Pancreas (tissue), 10 donors: ENCODE data around the gene KIAA1614. TPM values are rescaled to one million over a fixed set of nuclear protein-coding genes. Genes with fewer than 3 reads are reported as not detected.

Experiments used
- ATAC-seq, 4 donors: fragments of 200-7000 bp; cut with Tn5 transposase; one replicate each; pipeline versions ENCODE4 v1.8.0 to v1.9.1; 2020; ENCODE audit warnings: mild to moderate bottlenecking in 4 of 4, moderate library complexity in 4 of 4
- DNase-seq, 6 donors: peaks; one replicate each; pipeline ENCODE4 v3.0.0-alpha.2; 2020
- FAIRE-seq: peaks from 2 replicates; lab custom pipeline; 2012; peaks lifted over from hg19 to GRCh38; lab: Jason Lieb, UNC
- H3K27ac ChIP-seq, 4 donors: fragments of 200-600 bp; sonication (generic); 1 replicate in 3 of 4; 2 replicates in 1 of 4; pipeline versions ENCODE4 v1.5.0 to v1.8.0; 2020
- H3K27me3 ChIP-seq, 4 donors: fragments of 200-600 bp; one replicate each; pipeline ENCODE4 v1.8.0; 2021
- H3K36me3 ChIP-seq, 3 donors: fragments of 200-600 bp; sonication (generic) in 1 of 3; one replicate each; pipeline versions ENCODE4 v1.5.0 to v1.8.0; 2020 to 2021
- H3K4me1 ChIP-seq, 3 donors: fragments of 200-600 bp; one replicate each; pipeline ENCODE4 v1.8.0; 2021
- H3K4me3 ChIP-seq, 4 donors: fragments of 200-600 bp; sonication (generic) in 2 of 4; one replicate each; pipeline versions ENCODE4 v1.5.0 to v1.8.0; 2020 to 2021
- H3K9me3 ChIP-seq, 4 donors: fragments of 200-600 bp; one replicate each; pipeline ENCODE4 v1.8.0; 2021
- WGBS, 2 donors: extraction: QIAGEN DNeasy Blood & Tissue Kit; methylation state at CpG; one replicate each; pipeline ENCODE4 v1.1.7; 2013; 5-methylcytosine and 5-hydroxymethylcytosine counted together
- intact Hi-C, 3 donors: fragments of 100-400 bp; cut with DNase I; formaldehyde crosslinking; loops; one replicate each; pipeline versions ENCODE4 v1.11.1 to v1.14.2; 2022
- polyA plus RNA-seq, 2 donors: library from polyadenylated mRNA; stranded (reverse); fragments of 200-250 nt; gene quantifications; one replicate each; pipeline ENCODE4 v1.2.3, GENCODE V29; 2013
- total RNA-seq, 6 donors: library from RNA; stranded (reverse); fragmentation: NEBNext Ultra II Directional in 4 of 6; extraction: Animal tissue kit (Norgen Biotek cat#: 25700) in 4 of 6; gene quantifications; one replicate each; pipeline versions ENCODE4 v1.2.1 to v1.2.4, GENCODE V29; 2021 to 2023
- TF ChIP-seq, protein P1 (sequence below), 4 donors: fragments of 200-600 bp; sonication (generic) in 3 of 4; IDR thresholded peaks; one replicate each; pipeline versions ENCODE4 v1.5.0 to v1.8.0; 2021; ENCODE audit warnings: antibody characterized with exemption in 4 of 4
- donor health status: healthy with polysubstance abuse.
- donor health status: DM: no; HTN: no; CAD: no; lungs with moderate emphysema.
- donor health status: DM: no; HTN: no; CAD: no.
- donor health status: control.
- donor health status: control.
- donor health status: Bipolar disorder and iron deficiency.
- donor health status: DM: yes; HTN: yes; CAD: no.
- donor health status: DM: no; HTN: no; CAD: no.
- donor health status: DM: no; HTN: no; CAD: no.
- donor health status: DM: yes; HTN: yes; CAD: no.

Gene KIAA1614
- total and polyA plus RNA-seq, 8 donors, result 0.32 to 3.3 (median 1.5) TPM

DNA sequence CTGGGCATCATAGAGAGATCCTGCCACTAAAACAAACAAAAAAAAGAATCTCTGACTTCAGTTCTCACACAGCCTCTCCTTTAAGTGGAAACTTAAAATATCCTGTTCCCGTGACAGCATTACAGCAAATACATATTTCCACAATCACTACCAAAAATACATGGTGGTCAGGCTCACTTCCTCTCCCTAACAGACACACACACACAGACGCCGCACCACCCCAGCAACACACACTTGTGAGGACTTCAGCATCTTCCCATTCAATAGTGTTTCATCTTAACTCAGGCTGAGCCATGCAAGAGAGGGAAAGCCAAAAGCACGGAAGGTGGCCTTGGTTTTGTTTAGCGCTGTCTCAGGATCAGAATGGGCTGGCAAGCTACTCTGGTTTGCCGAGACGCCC is 21.9 kb downstream of the KIAA1614 start:
- DNase-seq, result no peak
- Histone ChIP-seq H3K4me1 (no peaks in the 10 kb centered on the region), H3K4me3 (no peak overlapping the region), H3K9me3 (no peaks in the 10 kb centered on the region), H3K36me3 (no peaks in the 10 kb centered on the region), H3K27me3 (no peaks in the 10 kb centered on the region), H3K27ac (no peak overlapping the region)
- WGBS, 2 donors, result 70 to 72% methylated on average over 7 of the region's 7 CpGs
- ATAC-seq, result peak in 1 of 4 donors; percentile 64
- intact Hi-C loops, result no loop called here
- FAIRE-seq, result no peak
- TF ChIP-seq, protein P1, sequence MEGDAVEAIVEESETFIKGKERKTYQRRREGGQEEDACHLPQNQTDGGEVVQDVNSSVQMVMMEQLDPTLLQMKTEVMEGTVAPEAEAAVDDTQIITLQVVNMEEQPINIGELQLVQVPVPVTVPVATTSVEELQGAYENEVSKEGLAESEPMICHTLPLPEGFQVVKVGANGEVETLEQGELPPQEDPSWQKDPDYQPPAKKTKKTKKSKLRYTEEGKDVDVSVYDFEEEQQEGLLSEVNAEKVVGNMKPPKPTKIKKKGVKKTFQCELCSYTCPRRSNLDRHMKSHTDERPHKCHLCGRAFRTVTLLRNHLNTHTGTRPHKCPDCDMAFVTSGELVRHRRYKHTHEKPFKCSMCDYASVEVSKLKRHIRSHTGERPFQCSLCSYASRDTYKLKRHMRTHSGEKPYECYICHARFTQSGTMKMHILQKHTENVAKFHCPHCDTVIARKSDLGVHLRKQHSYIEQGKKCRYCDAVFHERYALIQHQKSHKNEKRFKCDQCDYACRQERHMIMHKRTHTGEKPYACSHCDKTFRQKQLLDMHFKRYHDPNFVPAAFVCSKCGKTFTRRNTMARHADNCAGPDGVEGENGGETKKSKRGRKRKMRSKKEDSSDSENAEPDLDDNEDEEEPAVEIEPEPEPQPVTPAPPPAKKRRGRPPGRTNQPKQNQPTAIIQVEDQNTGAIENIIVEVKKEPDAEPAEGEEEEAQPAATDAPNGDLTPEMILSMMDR (IDR thresholded peaks at IDR 0.05), result no peak

DNA sequence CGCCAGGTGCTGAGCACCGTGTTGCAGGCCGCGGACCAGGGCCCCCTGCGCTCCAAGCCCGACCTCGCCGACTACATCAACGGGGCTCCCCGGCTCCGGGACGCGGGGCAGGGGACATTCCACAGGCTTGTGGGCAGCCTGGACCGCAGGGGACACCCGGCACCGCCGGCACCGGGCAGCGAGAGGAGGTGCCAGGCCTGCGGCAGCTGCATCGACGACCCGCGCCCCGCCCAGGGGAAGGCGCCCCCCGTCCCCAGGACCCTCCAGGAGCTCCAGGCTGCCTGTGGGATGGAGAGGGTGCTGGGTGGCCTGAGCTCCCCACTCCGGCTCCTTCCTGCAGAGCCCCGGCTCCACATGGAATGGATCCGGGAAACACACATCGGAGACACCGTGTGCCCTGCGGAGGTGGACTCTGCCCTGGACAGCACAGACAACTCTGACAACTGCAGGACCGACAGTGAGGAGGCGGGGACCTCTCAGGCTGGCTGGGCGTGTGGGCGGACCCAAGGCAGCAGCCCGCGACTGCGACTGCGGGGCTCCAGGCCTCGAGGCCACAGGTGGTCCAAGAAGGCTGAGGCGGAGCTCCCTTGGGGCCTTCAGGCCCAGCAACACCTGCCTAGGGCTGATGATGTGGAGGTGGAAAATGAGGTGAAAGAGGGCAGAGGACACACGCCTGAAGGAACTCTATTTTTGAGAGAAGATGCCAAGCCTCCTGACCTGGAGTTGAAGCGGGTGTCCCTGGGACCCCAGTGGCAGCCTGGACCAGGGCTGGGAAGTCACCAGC is 22.8 kb downstream of the KIAA1614 start:
- 52 to 61% methylated on average over 37 to 45 of the region's 45 CpGs for WGBS, 2 donors
- intact Hi-C loops, result no loop called here

DNA sequence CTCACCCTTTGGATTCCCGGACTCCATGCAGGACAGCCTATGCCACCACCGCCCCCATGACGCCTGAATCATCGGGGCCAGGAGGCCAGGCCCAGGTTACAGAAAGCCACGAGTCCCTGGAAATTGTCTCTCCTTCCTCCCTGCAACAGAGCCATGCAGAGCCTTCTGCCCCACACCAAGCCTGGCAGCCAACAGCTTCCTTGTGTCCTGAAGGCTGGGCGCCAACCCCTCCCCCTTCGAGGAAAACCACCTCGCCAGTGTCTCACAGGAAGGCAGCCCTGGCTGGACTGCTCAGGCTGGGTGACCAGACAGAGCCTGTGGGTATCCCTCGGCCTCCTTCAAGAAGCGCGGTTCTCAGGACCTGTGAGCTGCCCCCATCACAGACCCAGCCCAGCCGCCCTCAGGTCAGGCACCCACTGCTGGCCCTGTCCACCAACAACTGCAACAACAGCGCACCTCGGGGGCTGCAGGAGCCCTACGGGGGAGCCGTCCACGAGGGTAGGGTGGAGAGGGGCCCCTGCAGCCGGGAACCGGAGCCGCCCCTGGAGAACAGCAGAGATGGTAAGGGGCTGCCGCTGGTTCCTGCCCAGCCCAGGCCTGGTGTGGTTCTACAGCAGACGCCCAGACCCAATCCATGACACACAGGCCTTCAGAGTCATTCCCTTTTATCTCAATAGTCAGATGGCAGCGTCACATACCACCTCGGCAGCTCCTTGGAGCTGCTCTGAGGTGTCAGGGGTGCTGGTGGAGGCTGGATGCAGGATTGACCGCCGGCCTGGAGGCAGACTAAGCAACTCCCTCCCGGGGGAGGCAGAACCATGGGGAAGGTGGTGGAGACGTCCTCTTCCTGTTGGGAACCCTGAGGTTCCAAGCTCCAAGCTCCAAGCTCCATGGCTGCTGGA is 23.7 kb downstream of the KIAA1614 start:
- TF ChIP-seq, protein P1 (IDR thresholded peaks at IDR 0.05), result no peak
- Histone ChIP-seq H3K4me3 (no peak overlapping the region), H3K27ac (no peak overlapping the region), H3K4me1 (no peaks in the 10 kb centered on the region), H3K27me3 (no peaks in the 10 kb centered on the region), H3K36me3 (no peaks in the 10 kb centered on the region), H3K9me3 (no peaks in the 10 kb centered on the region)
- DNase-seq, result peak in 1 of 6 donors; percentile 69
- FAIRE-seq, result no peak
- intact Hi-C loops, result no loop called here
- WGBS, 2 donors, result 85 to 87% methylated on average over 28 of the region's 28 CpGs
- no peak for ATAC-seq

More for the DNA sequence above, 22.8 kb downstream of the KIAA1614 start:
- ATAC-seq, result peak in 3 of 4 donors; percentile 26 to 59 (median 59)
- Histone ChIP-seq H3K4me3 (no peak overlapping the region), H3K9me3 (no peaks in the 10 kb centered on the region), H3K36me3 (no peaks in the 10 kb centered on the region), H3K4me1 (no peaks in the 10 kb centered on the region), H3K27me3 (no peaks in the 10 kb centered on the region), H3K27ac (no peak overlapping the region)
- TF ChIP-seq, protein P1 (IDR thresholded peaks at IDR 0.05), result no peak
- FAIRE-seq, result no peak
- peak in 1 of 6 donors; percentile 70 for DNase-seq

DNA sequence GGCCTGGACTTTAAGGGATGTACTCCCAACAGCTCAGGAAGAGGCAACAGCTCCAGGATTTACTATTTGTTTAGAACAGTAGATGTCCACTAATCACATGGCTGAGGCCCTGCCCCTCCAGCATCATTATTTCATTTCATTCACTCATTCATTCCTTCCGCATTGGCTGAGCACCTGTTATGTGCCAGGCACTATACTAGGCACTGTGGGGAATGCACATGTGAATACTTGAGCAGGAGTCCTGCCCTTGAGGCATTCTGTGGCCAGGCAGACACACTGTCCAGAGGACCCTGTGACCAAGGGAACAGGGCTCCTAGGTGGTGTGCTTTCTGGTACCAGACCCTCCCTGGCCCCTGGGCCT is 24.3 kb downstream of the KIAA1614 start:
- FAIRE-seq, result no peak
- Histone ChIP-seq H3K4me1 (no peaks in the 10 kb centered on the region), H3K27ac (no peak overlapping the region), H3K9me3 (no peaks in the 10 kb centered on the region), H3K4me3 (no peak overlapping the region), H3K27me3 (no peaks in the 10 kb centered on the region), H3K36me3 (no peaks in the 10 kb centered on the region)
- TF ChIP-seq, protein P1 (IDR thresholded peaks at IDR 0.05), result no peak
- WGBS, 2 donors, result 61 to 67% methylated on average over 1 of the region's 1 CpG
- intact Hi-C loops, result no loop called here
- DNase-seq, result no peak
- no peak for ATAC-seq
